HT1080 (cell line): ENCODE measurements around the gene FMOD. TPM values are rescaled to one million over a fixed set of nuclear protein-coding genes. Genes with fewer than 3 reads are reported as not detected.

Experiments
- DNase-seq: peaks from one replicate; pipeline ENCODE4 v3.0.0-alpha.2; 2015; ENCODE audit warnings: low read depth
- polyA plus RNA-seq, 2 experiments: library from polyadenylated mRNA; depleted of rRNA; stranded (reverse); fragments of >200 nt; gene quantifications; 2 replicates each; pipeline ENCODE4 v1.2.3, GENCODE V29; 2015
- total RNA-seq: library from RNA; depleted of rRNA; stranded (reverse); fragments of >200 nt; shearing (Covaris generic); gene quantifications from 2 replicates; pipeline ENCODE4 v1.2.3, GENCODE V29; 2014; rRNA removed

The FMOD gene
- 0.20 TPM in 1 of 2 replicates, not detected in the other for total RNA-seq
- polyA plus RNA-seq (2015; cell fraction: cytosol; rRNA removed), result not detected in 2 replicates
- polyA plus RNA-seq (2015; cell fraction: nucleus; rRNA removed), result not detected in 2 replicates

GRCh38 chr1:203351037-203351625, at the start of gene FMOD:
FMOD (minus strand) TSS chr1:203351122; CDS start chr1:203348270, 2,852 bp downstream.
- DNase-seq, result no peak

GRCh38 chr1:203396595-203397194, 45.8 kb upstream of the FMOD start:
- DNase-seq, result no peak

GRCh38 chr1:203395751-203396150, 44.8 kb upstream of the FMOD start:
- no peak for DNase-seq

- no peak for DNase-seq
These were observed 39.4 kb upstream of the FMOD start for GRCh38 chr1:203390298-203390697.

- DNase-seq, result no peak
These were observed 37.8 kb upstream of the FMOD start for GRCh38 chr1:203388683-203389082.

- DNase-seq, result no peak
These were observed 31.1 kb upstream of the FMOD start for GRCh38 chr1:203382026-203382425.

GRCh38 chr1:203381151-203381751, 30.3 kb upstream of the FMOD start:
- no peak for DNase-seq

- no peak for DNase-seq
These were observed 29.7 kb upstream of the FMOD start for GRCh38 chr1:203380420-203381150.

GRCh38 chr1:203379825-203380224, 28.9 kb upstream of the FMOD start:
- no peak for DNase-seq

- no peak for DNase-seq
These were observed 27.8 kb upstream of the FMOD start for GRCh38 chr1:203378556-203379245.

- DNase-seq, result no peak
These were observed 23.1 kb upstream of the FMOD start for GRCh38 chr1:203373991-203374390.

- no peak for DNase-seq
These were observed 22.1 kb upstream of the FMOD start for GRCh38 chr1:203373002-203373401.

- no peak for DNase-seq
These were observed 20.4 kb upstream of the FMOD start for GRCh38 chr1:203371288-203371687.

- no peak for DNase-seq
These were observed 18.7 kb upstream of the FMOD start for GRCh38 chr1:203369666-203370065.

- DNase-seq, result peak; percentile 42
These were observed 17.9 kb upstream of the FMOD start for GRCh38 chr1:203368624-203369451.

GRCh38 chr1:203367057-203367456, 16.1 kb upstream of the FMOD start:
- DNase-seq, result no peak

GRCh38 chr1:203366476-203366875, 15.6 kb upstream of the FMOD start:
- DNase-seq, result no peak

- DNase-seq, result no peak
These were observed 13.9 kb upstream of the FMOD start for GRCh38 chr1:203364806-203365205.

GRCh38 chr1:203364094-203364801, 13.3 kb upstream of the FMOD start:
- DNase-seq, result no peak

GRCh38 chr1:203362720-203363025, 11.8 kb upstream of the FMOD start:
- no peak for DNase-seq
